Fibroblast of mammary gland (primary cell): ENCODE data around the gene HORMAD2.

Experiments
- DNase-seq: peaks from one replicate; pipeline ENCODE4 v3.0.0-alpha.2; 2010; ENCODE audit warnings: low read depth
- H3K4me3 ChIP-seq: 2 replicates; pipeline ENCODE4 v1.5.1; 2011; ENCODE audit warnings: low read depth, mild to moderate bottlenecking, low read length, moderate library complexity; ENCODE audit not compliant: control insufficient read depth
- TF ChIP-seq, protein P1 (sequence below): conservative IDR thresholded peaks from 2 replicates; pipeline ENCODE4 v1.5.1; 2011; ENCODE audit warnings: low read depth, low read length, inconsistent platforms; ENCODE audit not compliant: control insufficient read depth, insufficient read depth

Gene HORMAD2

GRCh38 chr22:30191040-30191701, 110.9 kb downstream of the HORMAD2 start:
- H3K4me3 ChIP-seq = no peak overlapping the region
- DNase-seq = no peak
- TF ChIP-seq, protein P1, sequence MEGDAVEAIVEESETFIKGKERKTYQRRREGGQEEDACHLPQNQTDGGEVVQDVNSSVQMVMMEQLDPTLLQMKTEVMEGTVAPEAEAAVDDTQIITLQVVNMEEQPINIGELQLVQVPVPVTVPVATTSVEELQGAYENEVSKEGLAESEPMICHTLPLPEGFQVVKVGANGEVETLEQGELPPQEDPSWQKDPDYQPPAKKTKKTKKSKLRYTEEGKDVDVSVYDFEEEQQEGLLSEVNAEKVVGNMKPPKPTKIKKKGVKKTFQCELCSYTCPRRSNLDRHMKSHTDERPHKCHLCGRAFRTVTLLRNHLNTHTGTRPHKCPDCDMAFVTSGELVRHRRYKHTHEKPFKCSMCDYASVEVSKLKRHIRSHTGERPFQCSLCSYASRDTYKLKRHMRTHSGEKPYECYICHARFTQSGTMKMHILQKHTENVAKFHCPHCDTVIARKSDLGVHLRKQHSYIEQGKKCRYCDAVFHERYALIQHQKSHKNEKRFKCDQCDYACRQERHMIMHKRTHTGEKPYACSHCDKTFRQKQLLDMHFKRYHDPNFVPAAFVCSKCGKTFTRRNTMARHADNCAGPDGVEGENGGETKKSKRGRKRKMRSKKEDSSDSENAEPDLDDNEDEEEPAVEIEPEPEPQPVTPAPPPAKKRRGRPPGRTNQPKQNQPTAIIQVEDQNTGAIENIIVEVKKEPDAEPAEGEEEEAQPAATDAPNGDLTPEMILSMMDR = no peak

- TF ChIP-seq, protein P1 = no peak
- DNase-seq = no peak
- no peak overlapping the region for H3K4me3 ChIP-seq
These were observed 112.2 kb downstream of the HORMAD2 start for GRCh38 chr22:30192427-30192826.

GRCh38 chr22:30193031-30193775, 112.9 kb downstream of the HORMAD2 start:
- no peak overlapping the region for H3K4me3 ChIP-seq
- TF ChIP-seq, protein P1 = no peak
- DNase-seq = no peak

- peak; percentile 55 for DNase-seq
- H3K4me3 ChIP-seq = no peak overlapping the region
- TF ChIP-seq, protein P1 = no peak
These were observed 115.2 kb downstream of the HORMAD2 start for GRCh38 chr22:30195245-30196140.

DNA sequence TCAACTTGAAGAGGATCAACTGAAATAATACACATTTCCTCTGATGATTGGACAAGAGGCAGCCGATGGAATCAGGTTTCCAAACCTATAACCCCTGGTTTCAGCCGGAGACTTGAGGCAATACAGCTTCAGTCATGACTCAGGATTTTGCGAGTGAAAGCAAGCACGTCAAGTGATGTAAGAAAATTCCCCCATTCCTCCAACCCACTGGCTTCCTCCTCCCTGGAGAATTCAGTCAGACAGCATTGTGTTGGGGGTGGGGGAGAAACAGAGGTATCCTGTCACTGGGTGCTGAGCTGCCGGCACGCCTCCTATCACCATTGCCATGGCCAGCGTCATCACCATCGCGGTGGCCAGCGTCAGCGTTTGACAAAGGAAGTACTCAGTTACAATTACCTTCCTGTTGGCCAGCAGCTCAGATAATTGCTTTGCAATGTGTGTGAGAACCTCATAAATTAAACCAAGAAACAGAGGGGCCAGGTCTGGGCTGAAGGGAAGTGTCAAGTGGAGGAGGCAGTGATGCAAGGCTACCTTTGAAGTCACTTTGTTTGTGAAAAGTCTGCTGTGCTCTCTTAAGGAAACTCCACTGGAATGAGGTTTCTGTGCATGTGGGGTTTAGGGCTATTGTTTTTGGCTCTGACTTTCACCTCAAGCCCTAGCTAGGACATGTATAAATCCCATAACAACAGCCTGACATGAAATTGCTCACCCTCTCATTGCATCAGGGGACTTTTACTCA, 116.0 kb downstream of the HORMAD2 start:
- DNase-seq = peak; percentile 100
- TF ChIP-seq, protein P1 = no peak

GRCh38 chr22:30196880-30197336, 116.6 kb downstream of the HORMAD2 start:
- DNase-seq = no peak
- no peak overlapping the region for H3K4me3 ChIP-seq
- TF ChIP-seq, protein P1 = no peak

More for the DNA sequence above, 116.0 kb downstream of the HORMAD2 start:
- no peak overlapping the region for H3K4me3 ChIP-seq
